ENCODE results near the gene COL10A1. TPM values are rescaled to one million over a fixed set of nuclear protein-coding genes. Genes with fewer than 3 reads are reported as not detected.

The COL10A1 gene
- total RNA-seq (2021) = not detected in 2 replicates
- not detected for Bru-seq, nascent RNA
- BruChase-seq, experiment 1, labeled RNA remaining after a 2-hour chase = not detected
- BruChase-seq, experiment 2, labeled RNA remaining after a 6-hour chase = percentile 9 among the genes with signal in this experiment
- long read RNA-seq, partial matches to known transcripts = 0 of 1 reads
- long read RNA-seq, other reads (novel, unspliced or antisense) = 1 of 1 reads

- Histone ChIP-seq H3K4me3 (ENCODE audit: low read depth, low read length, poor library complexity, severe bottlenecking) (no peak within 1 kb of the TSS), H3K4me1 (ENCODE audit: insufficient read depth, low read length, poor library complexity, severe bottlenecking) (no peaks in the 10 kb centered on the region), H3K27ac (ENCODE audit: low read depth, low read length, poor library complexity, severe bottlenecking) (no peak within 1 kb of the TSS), H3K27me3 (replicated peaks; ENCODE audit: insufficient read depth, low read depth, low read length, poor library complexity) (no peaks in the 10 kb centered on the region), H3K36me3 (ENCODE audit: insufficient read depth, low read length, poor library complexity, severe bottlenecking) (no peaks in the 10 kb centered on the region), H3K9me3 (ENCODE audit: low read depth, low read length, poor library complexity, severe bottlenecking) (no peaks in the 10 kb centered on the region)
- intact Hi-C loops (cut with micrococcal nuclease; ENCODE audit: unreplicated experiment) = no loop called here
- ChIA-PET CTCF (no interaction called here), POLR2A (ENCODE audit: low non-redundant PET) (no interaction called here)
- DNase-seq (ENCODE audit: low spot score) = no peak
- no TSS peak for BruUV-seq (replicated peaks)
- no peak for TF ChIP-seq CTCF (conservative IDR thresholded peaks at IDR 0.05; ENCODE audit: low read depth, low read length)
- no peak for TF ChIP-seq EZH2 (IDR thresholded peaks at IDR 0.05; ENCODE audit: borderline replicate concordance, low read depth, low read length, poor library complexity, severe bottlenecking)
Measured at GRCh38 chr6:116126032-116126431, at the start of gene COL10A1. COL10A1 (minus strand) TSS chr6:116126132; CDS start chr6:116125492, 640 bp downstream.

GRCh38 chr6:116175344-116175743, 49.4 kb upstream of the COL10A1 start:
- POLR2A ChIA-PET (ENCODE audit: low non-redundant PET) = no interaction called here
- no peaks in the 10 kb centered on the region for H3K27me3 ChIP-seq (replicated peaks; ENCODE audit: insufficient read depth, low read depth, low read length, poor library complexity)
- H3K4me1 ChIP-seq (ENCODE audit: insufficient read depth, low read length, poor library complexity, severe bottlenecking) = no peaks in the 10 kb centered on the region
- peaks cover 8% of the 10 kb centered on the region for H3K9me3 ChIP-seq (ENCODE audit: low read depth, low read length, poor library complexity, severe bottlenecking)
- DNase-seq (ENCODE audit: low spot score) = no peak
- CTCF ChIA-PET = no interaction called here
- no peak overlapping the region for H3K4me3 ChIP-seq (ENCODE audit: low read depth, low read length, poor library complexity, severe bottlenecking)
- no peak overlapping the region for H3K27ac ChIP-seq (ENCODE audit: low read depth, low read length, poor library complexity, severe bottlenecking)
- TF ChIP-seq EZH2 (IDR thresholded peaks at IDR 0.05; ENCODE audit: borderline replicate concordance, low read depth, low read length, poor library complexity, severe bottlenecking) = no peak
- TF ChIP-seq CTCF (conservative IDR thresholded peaks at IDR 0.05; ENCODE audit: low read depth, low read length) = no peak
- intact Hi-C loops (cut with micrococcal nuclease; ENCODE audit: unreplicated experiment) = no loop called here
- BruUV-seq (replicated peaks) = no TSS peak
- no peaks in the 10 kb centered on the region for H3K36me3 ChIP-seq (ENCODE audit: insufficient read depth, low read length, poor library complexity, severe bottlenecking)

GRCh38 chr6:116173928-116174327, 48.0 kb upstream of the COL10A1 start:
- no TSS peak for BruUV-seq (replicated peaks)
- peaks cover 8% of the 10 kb centered on the region for H3K9me3 ChIP-seq (ENCODE audit: low read depth, low read length, poor library complexity, severe bottlenecking)
- ChIA-PET CTCF (no interaction called here), POLR2A (ENCODE audit: low non-redundant PET) (no interaction called here)
- intact Hi-C loops (cut with micrococcal nuclease; ENCODE audit: unreplicated experiment) = no loop called here
- no peak overlapping the region for H3K4me3 ChIP-seq (ENCODE audit: low read depth, low read length, poor library complexity, severe bottlenecking)
- DNase-seq (ENCODE audit: low spot score) = no peak
- TF ChIP-seq EZH2 (IDR thresholded peaks at IDR 0.05; ENCODE audit: borderline replicate concordance, low read depth, low read length, poor library complexity, severe bottlenecking) (no peak), CTCF (conservative IDR thresholded peaks at IDR 0.05; ENCODE audit: low read depth, low read length) (no peak)
- H3K4me1 ChIP-seq (ENCODE audit: insufficient read depth, low read length, poor library complexity, severe bottlenecking) = no peaks in the 10 kb centered on the region
- H3K36me3 ChIP-seq (ENCODE audit: insufficient read depth, low read length, poor library complexity, severe bottlenecking) = no peaks in the 10 kb centered on the region
- H3K27me3 ChIP-seq (replicated peaks; ENCODE audit: insufficient read depth, low read depth, low read length, poor library complexity) = no peaks in the 10 kb centered on the region
- H3K27ac ChIP-seq (ENCODE audit: low read depth, low read length, poor library complexity, severe bottlenecking) = no peak overlapping the region

Data from A673 (cell line).